ENCODE measurements around the gene EPHA6.

- TF ChIP-seq EZH2 (IDR thresholded peaks at IDR 0.05; ENCODE audit: low read length, missing control alignments): no peak
- TF ChIP-seq CTCF (conservative IDR thresholded peaks at IDR 0.05 in 1 of 2, IDR thresholded peaks at IDR 0.05 in 1 of 2; ENCODE audit: low read depth in 1 of 2, low read length in 2 of 2): no peak
Observed at GRCh38 chr3:97713634-97714033, 899.2 kb downstream of the EPHA6 start.
